ENCODE results near the gene FLOT2. TPM values are rescaled to one million over a fixed set of nuclear protein-coding genes. Genes with fewer than 3 reads are reported as not detected.
A peak's percentile ranks its signal among the peaks of the same experiment; 100 is the strongest.

The FLOT2 gene, protein sequence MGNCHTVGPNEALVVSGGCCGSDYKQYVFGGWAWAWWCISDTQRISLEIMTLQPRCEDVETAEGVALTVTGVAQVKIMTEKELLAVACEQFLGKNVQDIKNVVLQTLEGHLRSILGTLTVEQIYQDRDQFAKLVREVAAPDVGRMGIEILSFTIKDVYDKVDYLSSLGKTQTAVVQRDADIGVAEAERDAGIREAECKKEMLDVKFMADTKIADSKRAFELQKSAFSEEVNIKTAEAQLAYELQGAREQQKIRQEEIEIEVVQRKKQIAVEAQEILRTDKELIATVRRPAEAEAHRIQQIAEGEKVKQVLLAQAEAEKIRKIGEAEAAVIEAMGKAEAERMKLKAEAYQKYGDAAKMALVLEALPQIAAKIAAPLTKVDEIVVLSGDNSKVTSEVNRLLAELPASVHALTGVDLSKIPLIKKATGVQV
- 118 and 128 TPM in 2 replicates for total RNA-seq (2021)
- Bru-seq, nascent RNA = percentile 57 among the genes with signal in this experiment
- BruChase-seq, experiment 1, labeled RNA remaining after a 2-hour chase = percentile 70 among the genes with signal in this experiment
- percentile 75 among the genes with signal in this experiment for BruChase-seq, experiment 2, labeled RNA remaining after a 6-hour chase
- long read RNA-seq, transcript FLOT2-202 (11 exons, 2,618 nt) = major isoform, 101 of 140 reads
- long read RNA-seq, partial matches to known transcripts = 9 of 140 reads
- long read RNA-seq, other reads (novel, unspliced or antisense) = 26 of 140 reads

DNA sequence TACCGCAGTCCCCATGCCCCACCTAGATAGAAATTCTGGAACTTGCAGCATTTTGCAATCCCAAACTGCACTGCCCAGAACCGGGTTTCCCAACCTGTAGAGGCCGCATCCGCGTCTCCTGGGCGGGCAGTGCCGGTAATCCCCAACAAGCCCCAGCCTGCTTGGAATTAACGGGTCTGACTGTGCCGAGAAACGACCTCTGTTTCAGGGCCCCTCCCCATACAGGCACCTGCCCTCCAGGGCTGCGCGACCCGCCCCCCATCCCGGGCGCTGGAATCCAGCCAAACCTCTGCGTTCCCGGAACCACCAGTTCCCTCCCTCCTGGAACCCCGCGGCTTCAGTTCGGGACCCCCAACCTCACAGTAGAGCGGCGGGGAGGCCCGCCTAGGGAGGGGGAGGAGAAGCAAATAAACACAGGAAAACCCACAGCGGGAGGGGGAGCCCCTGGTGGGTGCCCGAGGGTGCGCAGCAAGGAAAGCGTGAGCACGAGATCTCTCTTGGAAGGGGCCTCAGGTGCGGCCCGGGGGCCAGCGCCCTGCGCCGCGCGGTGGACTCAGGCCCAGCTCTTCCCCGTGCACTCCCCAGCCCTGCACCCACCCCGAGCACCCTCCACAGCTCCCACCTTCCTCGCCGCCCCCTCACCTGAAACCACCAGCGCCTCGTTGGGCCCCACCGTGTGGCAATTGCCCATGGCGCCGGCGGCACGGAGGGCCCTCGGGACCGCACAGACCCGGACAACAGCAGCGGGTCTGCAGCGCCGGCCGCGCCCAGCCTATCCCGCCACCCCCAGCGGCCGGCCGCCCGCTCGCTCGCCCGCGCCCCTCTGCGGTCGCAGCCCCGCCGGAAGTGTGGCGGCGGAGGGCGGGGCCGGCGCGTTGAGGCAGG is at the start of gene FLOT2:
FLOT2 (minus strand) TSS at position 850 of the 885 bp plus-strand sequence; CDS start at position 691, 159 bp downstream.
- peaks cover 19% of the 10 kb centered on the region for H3K79me2 ChIP-seq (ENCODE audit: low read depth)
- CTCF ChIA-PET = interaction anchor here (1.2 kb wide), 1 partner anchor 133 kb away, joined by 5 read pairs; no protein-coding TSS in a partner anchor
- POLR2A ChIA-PET (ENCODE audit: unreplicated experiment) = interaction anchor here (0.6 to 0.7 kb wide), 4 partner anchors 131 to 187 kb away, joined by 3 to 13 read pairs (median 9); no protein-coding TSS in a partner anchor
- BruUV-seq (replicated peaks) = no TSS peak
- no peaks in the 10 kb centered on the region for H3K36me3 ChIP-seq (ENCODE audit: low read depth)
- H3K4me3 ChIP-seq = peak within 1 kb of the TSS; percentile 80
- peak within 1 kb of the TSS; percentile 84 for H3K4me2 ChIP-seq
- H3K27me3 ChIP-seq (ENCODE audit: insufficient read depth, low read depth) = no peaks in the 10 kb centered on the region
- TF ChIP-seq EZH2 (IDR thresholded peaks at IDR 0.05; ENCODE audit: low read depth) = no peak
- TF ChIP-seq, protein P1, sequence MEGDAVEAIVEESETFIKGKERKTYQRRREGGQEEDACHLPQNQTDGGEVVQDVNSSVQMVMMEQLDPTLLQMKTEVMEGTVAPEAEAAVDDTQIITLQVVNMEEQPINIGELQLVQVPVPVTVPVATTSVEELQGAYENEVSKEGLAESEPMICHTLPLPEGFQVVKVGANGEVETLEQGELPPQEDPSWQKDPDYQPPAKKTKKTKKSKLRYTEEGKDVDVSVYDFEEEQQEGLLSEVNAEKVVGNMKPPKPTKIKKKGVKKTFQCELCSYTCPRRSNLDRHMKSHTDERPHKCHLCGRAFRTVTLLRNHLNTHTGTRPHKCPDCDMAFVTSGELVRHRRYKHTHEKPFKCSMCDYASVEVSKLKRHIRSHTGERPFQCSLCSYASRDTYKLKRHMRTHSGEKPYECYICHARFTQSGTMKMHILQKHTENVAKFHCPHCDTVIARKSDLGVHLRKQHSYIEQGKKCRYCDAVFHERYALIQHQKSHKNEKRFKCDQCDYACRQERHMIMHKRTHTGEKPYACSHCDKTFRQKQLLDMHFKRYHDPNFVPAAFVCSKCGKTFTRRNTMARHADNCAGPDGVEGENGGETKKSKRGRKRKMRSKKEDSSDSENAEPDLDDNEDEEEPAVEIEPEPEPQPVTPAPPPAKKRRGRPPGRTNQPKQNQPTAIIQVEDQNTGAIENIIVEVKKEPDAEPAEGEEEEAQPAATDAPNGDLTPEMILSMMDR (conservative IDR thresholded peaks at IDR 0.05) = no peak
- H3K9me3 ChIP-seq (ENCODE audit: insufficient read depth, low read depth) = no peaks in the 10 kb centered on the region
- H3K27ac ChIP-seq = no peak within 1 kb of the TSS
- H3F3A ChIP-seq (ENCODE audit: insufficient read depth, low read depth) = peaks cover 28% of the 10 kb centered on the region
- peak within 1 kb of the TSS; percentile 85 for H2AFZ ChIP-seq
- H3K9me2 ChIP-seq (ENCODE audit: insufficient read depth) = no peaks in the 10 kb centered on the region
- H4K20me1 ChIP-seq (ENCODE audit: insufficient read depth) = no peaks in the 10 kb centered on the region
- peaks cover 28% of the 10 kb centered on the region for H3K4me1 ChIP-seq (replicated peaks; ENCODE audit: insufficient read depth)
- peak in 1 of 2 experiments; percentile 58 for DNase-seq
- intact Hi-C loops (cut with micrococcal nuclease; ENCODE audit: unreplicated experiment) = no loop called here

DNA sequence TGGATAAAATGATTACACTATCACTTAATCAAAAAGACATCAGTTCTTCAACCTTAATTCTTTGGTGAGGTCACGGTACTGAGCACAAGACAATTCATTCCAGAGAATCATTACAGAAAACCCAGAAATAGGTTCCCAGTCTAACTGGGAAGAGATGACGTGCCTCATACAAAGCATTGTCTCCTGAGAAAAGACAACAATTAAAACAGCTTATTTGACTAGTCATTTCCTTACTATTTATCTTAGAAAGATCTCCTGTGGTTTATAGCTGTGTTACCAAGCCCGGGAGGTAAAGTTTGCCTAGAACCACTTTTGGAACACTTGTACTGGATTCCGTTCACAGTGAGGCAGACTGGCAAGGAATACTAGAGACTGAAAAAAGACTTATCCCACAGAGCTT is 48.7 kb upstream of the FLOT2 start:
- Histone ChIP-seq H3K4me2 (0 out of 2 replicates have a peak overlapping the region, but pooled peaks have one; percentile 2), H3K4me3 (no peak overlapping the region), H3K79me2 (ENCODE audit: low read depth) (peaks cover 98% of the 10 kb centered on the region), H3K36me3 (ENCODE audit: low read depth) (peaks cover 47% of the 10 kb centered on the region), H3K9me2 (ENCODE audit: insufficient read depth) (no peaks in the 10 kb centered on the region), H2AFZ (no peak overlapping the region), H3K9me3 (ENCODE audit: insufficient read depth, low read depth) (no peaks in the 10 kb centered on the region), H3K27ac (peak overlapping the region; percentile 38; the same call in 1 of the 2 replicates), H4K20me1 (ENCODE audit: insufficient read depth) (peaks cover 69% of the 10 kb centered on the region), H3K4me1 (replicated peaks; ENCODE audit: insufficient read depth) (peaks cover 22% of the 10 kb centered on the region), H3K27me3 (ENCODE audit: insufficient read depth, low read depth) (no peaks in the 10 kb centered on the region), H3F3A (ENCODE audit: insufficient read depth, low read depth) (peaks cover 33% of the 10 kb centered on the region)
- no peak for DNase-seq
- ChIA-PET CTCF (no interaction called here), POLR2A (ENCODE audit: unreplicated experiment) (no interaction called here)
- BruUV-seq (replicated peaks) = no TSS peak
- TF ChIP-seq, protein P1 (conservative IDR thresholded peaks at IDR 0.05) = no peak
- TF ChIP-seq EZH2 (IDR thresholded peaks at IDR 0.05; ENCODE audit: low read depth) = no peak
- intact Hi-C loops (cut with micrococcal nuclease; ENCODE audit: unreplicated experiment) = no loop called here

Measured in PC-9 (cell line).